HepG2 (cell line): ENCODE measurements around the gene SPATS2. TPM values are rescaled to one million over a fixed set of nuclear protein-coding genes. Genes with fewer than 3 reads are reported as not detected.

Source experiments
- CHD4 ChIP-seq: fragments of 200-600 bp; sonication (generic); IDR thresholded peaks from 2 replicates; pipeline ENCODE4 v1.7.0; 2017; ENCODE audit warnings: mild to moderate bottlenecking, low read length, borderline replicate concordance
- GABPB1 ChIP-seq: IDR thresholded peaks from 2 replicates; pipeline ENCODE4 v1.6.1; 2016; ENCODE audit warnings: mild to moderate bottlenecking, missing genetic modification reagents, moderate library complexity, missing compliant biosample characterization
- KMT2B ChIP-seq: IDR thresholded peaks from 2 replicates; pipeline ENCODE4 v1.6.1; 2016; ENCODE audit warnings: missing genetic modification reagents, missing compliant biosample characterization
- MED1 ChIP-seq: sonication (generic); formaldehyde crosslinking; IDR thresholded peaks from 2 replicates; pipeline ENCODE4 v1.4.0; 2020; ENCODE audit warnings: missing genetic modification reagents
- MLXIP ChIP-seq: sonication (generic); formaldehyde crosslinking; IDR thresholded peaks from 2 replicates; pipeline ENCODE4 v1.9.0; 2021; ENCODE audit warnings: missing genetic modification reagents, borderline replicate concordance
- PTBP1 ChIP-seq: fragments of 200-400 bp; formaldehyde crosslinking; IDR thresholded peaks from 2 replicates; pipeline ENCODE4 v1.6.1; 2018; ENCODE audit warnings: low read length, low read depth; ENCODE audit not compliant: poor library complexity, severe bottlenecking
- REPIN1 ChIP-seq: sonication (generic); formaldehyde crosslinking; IDR thresholded peaks from 2 replicates; pipeline ENCODE4 v1.8.0; 2022; ENCODE audit warnings: missing genetic modification reagents, low read depth, mild to moderate bottlenecking, borderline replicate concordance
- SAP130 ChIP-seq: IDR thresholded peaks from 2 replicates; pipeline ENCODE4 v1.6.1; 2016; ENCODE audit warnings: low read depth
- ZNF180 ChIP-seq: sonication (generic); formaldehyde crosslinking; IDR thresholded peaks from 2 replicates; pipeline ENCODE4 v1.4.0; 2020; ENCODE audit warnings: low read depth, missing genetic modification reagents, borderline replicate concordance
- ZNF224 ChIP-seq: sonication (generic); formaldehyde crosslinking; IDR thresholded peaks from 2 replicates; pipeline ENCODE4 v1.5.0; 2020; ENCODE audit warnings: mild to moderate bottlenecking, missing genetic modification reagents
- ZNF253 ChIP-seq: sonication (generic); formaldehyde crosslinking; IDR thresholded peaks from 2 replicates; pipeline ENCODE4 v1.8.0; 2022; ENCODE audit warnings: mild to moderate bottlenecking, missing genetic modification reagents, borderline replicate concordance
- ZNF512B ChIP-seq: sonication (generic); formaldehyde crosslinking; IDR thresholded peaks from 2 replicates; pipeline ENCODE4 v1.5.1; 2020; ENCODE audit warnings: missing genetic modification reagents, mild to moderate bottlenecking, borderline replicate concordance
- ZNF615 ChIP-seq: sonication (generic); formaldehyde crosslinking; IDR thresholded peaks from 2 replicates; pipeline ENCODE4 v1.5.0; 2020; ENCODE audit warnings: mild to moderate bottlenecking, missing genetic modification reagents, borderline replicate concordance
- ZNF616 ChIP-seq: sonication (generic); formaldehyde crosslinking; IDR thresholded peaks from 2 replicates; pipeline ENCODE4 v1.5.0; 2020; ENCODE audit warnings: low read depth, mild to moderate bottlenecking, missing genetic modification reagents
- polyA plus RNA-seq, 8 experiments: library from polyadenylated mRNA; depleted of rRNA in 3 of 8; stranded (reverse) in 7 of 8; unstranded in 1 of 8; fragments of >200 nt; fragmentation: Illumina TruSeq in 4 of 8; extraction: Trizol in 4 of 8; gene quantifications; 2 replicates each; pipeline versions ENCODE4 v1.2.1 to v1.2.3, GENCODE V29; 2011 to 2016; ENCODE audit warnings: low read depth in 4 of 8, missing spikeins in 1 of 8, mixed read lengths in 1 of 8; ENCODE audit not compliant: insufficient read depth in 1 of 8
- total RNA-seq, 5 experiments: library from RNA; depleted of rRNA; stranded (reverse); fragments of >200 nt; fragmentation: Illumina TruSeq; extraction: Trizol; gene quantifications; 2 replicates each; pipeline ENCODE4 v1.2.3, GENCODE V29; 2016; ENCODE audit warnings: low read depth in 1 of 5
- TF ChIP-seq, protein P1 (sequence below): sonication (generic); formaldehyde crosslinking; conservative IDR thresholded peaks from 2 replicates; pipeline ENCODE4 v1.4.0; 2020; ENCODE audit warnings: missing genetic modification reagents
- TF ChIP-seq, protein P2 (sequence below): sonication (generic); formaldehyde crosslinking; IDR thresholded peaks from 2 replicates; pipeline ENCODE4 v1.9.0; 2021; ENCODE audit warnings: missing genetic modification reagents, borderline replicate concordance
- TF ChIP-seq, protein P3 (sequence below): sonication (generic); formaldehyde crosslinking; IDR thresholded peaks from 2 replicates; pipeline ENCODE4 v1.4.0; 2020; ENCODE audit warnings: missing genetic modification reagents, borderline replicate concordance

Gene SPATS2
- total and polyA plus RNA-seq, 2 of the 13 experiments (the other 11 are each of a cell fraction or from before 2014, with no cell fraction given): 19.3 to 28.1 TPM

DNA sequence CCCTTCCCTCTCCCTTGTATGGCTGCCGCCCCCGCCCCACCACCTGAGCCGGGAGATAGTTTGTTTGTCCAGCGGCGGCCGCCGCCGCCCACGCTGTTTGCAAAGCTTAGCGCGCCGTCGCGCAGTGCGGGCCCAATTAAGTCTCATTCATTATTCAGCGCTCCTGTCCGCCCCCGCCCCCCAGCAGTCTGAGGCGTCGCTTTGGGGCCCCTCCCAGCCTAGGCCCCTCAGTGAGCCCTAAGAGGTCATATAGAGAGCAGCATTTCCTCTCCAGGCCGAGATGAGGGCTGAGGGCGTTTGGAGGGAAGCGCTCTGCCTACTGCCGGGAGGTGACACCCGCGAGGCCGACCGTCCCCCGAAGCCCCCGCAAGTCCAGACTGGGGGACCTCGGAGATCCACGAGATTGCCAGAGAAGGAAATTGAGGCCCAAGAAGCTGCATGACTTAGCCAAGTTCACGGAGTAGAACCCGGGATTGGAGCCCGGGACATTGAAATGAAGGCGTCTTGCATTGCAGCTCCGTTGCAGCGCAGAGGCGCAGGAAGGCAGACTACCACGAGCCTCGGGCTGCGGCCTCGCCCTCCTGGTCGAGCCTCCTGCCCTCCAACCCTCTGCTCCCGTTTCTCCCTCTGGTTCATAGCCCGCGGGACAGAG, 20.5 kb upstream of the SPATS2 start, which contains the start of gene DNAJC22 (continued):
- TF ChIP-seq, protein P1, sequence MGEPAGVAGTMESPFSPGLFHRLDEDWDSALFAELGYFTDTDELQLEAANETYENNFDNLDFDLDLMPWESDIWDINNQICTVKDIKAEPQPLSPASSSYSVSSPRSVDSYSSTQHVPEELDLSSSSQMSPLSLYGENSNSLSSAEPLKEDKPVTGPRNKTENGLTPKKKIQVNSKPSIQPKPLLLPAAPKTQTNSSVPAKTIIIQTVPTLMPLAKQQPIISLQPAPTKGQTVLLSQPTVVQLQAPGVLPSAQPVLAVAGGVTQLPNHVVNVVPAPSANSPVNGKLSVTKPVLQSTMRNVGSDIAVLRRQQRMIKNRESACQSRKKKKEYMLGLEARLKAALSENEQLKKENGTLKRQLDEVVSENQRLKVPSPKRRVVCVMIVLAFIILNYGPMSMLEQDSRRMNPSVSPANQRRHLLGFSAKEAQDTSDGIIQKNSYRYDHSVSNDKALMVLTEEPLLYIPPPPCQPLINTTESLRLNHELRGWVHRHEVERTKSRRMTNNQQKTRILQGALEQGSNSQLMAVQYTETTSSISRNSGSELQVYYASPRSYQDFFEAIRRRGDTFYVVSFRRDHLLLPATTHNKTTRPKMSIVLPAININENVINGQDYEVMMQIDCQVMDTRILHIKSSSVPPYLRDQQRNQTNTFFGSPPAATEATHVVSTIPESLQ (CRISPR knock-in tag): no peak
- peak; percentile 47; the same call in 1 of the 2 replicates for TF ChIP-seq ZNF253 (CRISPR knock-in tag)
- no peak for TF ChIP-seq ZNF180 (CRISPR knock-in tag)
- TF ChIP-seq SAP130: no peak
- TF ChIP-seq KMT2B (CRISPR knock-in tag): no peak
- TF ChIP-seq ZNF616 (CRISPR knock-in tag): no peak
- no peak for TF ChIP-seq ZNF224 (CRISPR knock-in tag)
- TF ChIP-seq ZNF615 (CRISPR knock-in tag): no peak
- TF ChIP-seq, protein P2, sequence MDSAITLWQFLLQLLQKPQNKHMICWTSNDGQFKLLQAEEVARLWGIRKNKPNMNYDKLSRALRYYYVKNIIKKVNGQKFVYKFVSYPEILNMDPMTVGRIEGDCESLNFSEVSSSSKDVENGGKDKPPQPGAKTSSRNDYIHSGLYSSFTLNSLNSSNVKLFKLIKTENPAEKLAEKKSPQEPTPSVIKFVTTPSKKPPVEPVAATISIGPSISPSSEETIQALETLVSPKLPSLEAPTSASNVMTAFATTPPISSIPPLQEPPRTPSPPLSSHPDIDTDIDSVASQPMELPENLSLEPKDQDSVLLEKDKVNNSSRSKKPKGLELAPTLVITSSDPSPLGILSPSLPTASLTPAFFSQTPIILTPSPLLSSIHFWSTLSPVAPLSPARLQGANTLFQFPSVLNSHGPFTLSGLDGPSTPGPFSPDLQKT: no peak
- no peak for TF ChIP-seq MED1 (CRISPR knock-in tag)
- TF ChIP-seq GABPB1 (CRISPR knock-in tag): no peak
- no peak for TF ChIP-seq REPIN1
- no peak for TF ChIP-seq CHD4
- no peak for TF ChIP-seq ZNF512B (CRISPR knock-in tag)
- TF ChIP-seq MLXIP (CRISPR knock-in tag): no peak
- TF ChIP-seq, protein P3, sequence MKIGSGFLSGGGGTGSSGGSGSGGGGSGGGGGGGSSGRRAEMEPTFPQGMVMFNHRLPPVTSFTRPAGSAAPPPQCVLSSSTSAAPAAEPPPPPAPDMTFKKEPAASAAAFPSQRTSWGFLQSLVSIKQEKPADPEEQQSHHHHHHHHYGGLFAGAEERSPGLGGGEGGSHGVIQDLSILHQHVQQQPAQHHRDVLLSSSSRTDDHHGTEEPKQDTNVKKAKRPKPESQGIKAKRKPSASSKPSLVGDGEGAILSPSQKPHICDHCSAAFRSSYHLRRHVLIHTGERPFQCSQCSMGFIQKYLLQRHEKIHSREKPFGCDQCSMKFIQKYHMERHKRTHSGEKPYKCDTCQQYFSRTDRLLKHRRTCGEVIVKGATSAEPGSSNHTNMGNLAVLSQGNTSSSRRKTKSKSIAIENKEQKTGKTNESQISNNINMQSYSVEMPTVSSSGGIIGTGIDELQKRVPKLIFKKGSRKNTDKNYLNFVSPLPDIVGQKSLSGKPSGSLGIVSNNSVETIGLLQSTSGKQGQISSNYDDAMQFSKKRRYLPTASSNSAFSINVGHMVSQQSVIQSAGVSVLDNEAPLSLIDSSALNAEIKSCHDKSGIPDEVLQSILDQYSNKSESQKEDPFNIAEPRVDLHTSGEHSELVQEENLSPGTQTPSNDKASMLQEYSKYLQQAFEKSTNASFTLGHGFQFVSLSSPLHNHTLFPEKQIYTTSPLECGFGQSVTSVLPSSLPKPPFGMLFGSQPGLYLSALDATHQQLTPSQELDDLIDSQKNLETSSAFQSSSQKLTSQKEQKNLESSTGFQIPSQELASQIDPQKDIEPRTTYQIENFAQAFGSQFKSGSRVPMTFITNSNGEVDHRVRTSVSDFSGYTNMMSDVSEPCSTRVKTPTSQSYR (CRISPR knock-in tag): no peak
- no peak for TF ChIP-seq PTBP1
